OCI-LY1 (cell line): ENCODE data around the gene GAK.

Experiments
- H2AFZ ChIP-seq: fragments of 200-600 bp; sonication (generic), shearing (Covaris generic); 2 replicates; pipeline ENCODE4 v1.6.0; 2014; ENCODE audit warnings: antibody characterized with exemption, mild to moderate bottlenecking, low read length
- H3F3A ChIP-seq: fragments of 200-600 bp; sonication (generic), shearing (Covaris generic); 2 replicates; pipeline ENCODE4 v1.6.0; 2014; ENCODE audit warnings: mild to moderate bottlenecking, antibody characterized with exemption, low read length, moderate library complexity; ENCODE audit not compliant: insufficient read depth
- H3K27ac ChIP-seq: fragments of 200-600 bp; sonication (generic); 2 replicates; pipeline ENCODE4 v1.5.1; 2014; ENCODE audit warnings: low read length, mixed run types, mild to moderate bottlenecking, low read depth; ENCODE audit not compliant: poor library complexity, severe bottlenecking
- H3K27me3 ChIP-seq: fragments of 200-600 bp; sonication (generic); 2 replicates; pipeline ENCODE4 v1.6.0; 2014; ENCODE audit warnings: antibody characterized with exemption, mild to moderate bottlenecking, low read length, moderate library complexity; ENCODE audit not compliant: insufficient read depth
- H3K36me3 ChIP-seq: fragments of 200-600 bp; sonication (generic); 2 replicates; pipeline ENCODE4 v1.6.1; 2014; ENCODE audit warnings: mild to moderate bottlenecking, antibody characterized with exemption, low read length, moderate library complexity, mixed read lengths; ENCODE audit not compliant: insufficient read depth
- H3K4me1 ChIP-seq: fragments of 200-600 bp; sonication (generic); 2 replicates; pipeline ENCODE4 v1.5.1; 2014; ENCODE audit warnings: mild to moderate bottlenecking, low read length, moderate library complexity; ENCODE audit not compliant: insufficient read depth, severe bottlenecking
- H3K4me2 ChIP-seq: fragments of 200-600 bp; sonication (generic), shearing (Covaris generic); 2 replicates; pipeline ENCODE4 v1.6.1; 2014; ENCODE audit warnings: low read length
- H3K4me3 ChIP-seq: fragments of 200-600 bp; sonication (generic); 2 replicates; pipeline ENCODE4 v1.5.1; 2014; ENCODE audit warnings: low read length, low read depth, mild to moderate bottlenecking, mixed read lengths; ENCODE audit not compliant: poor library complexity, severe bottlenecking
- H3K79me2 ChIP-seq: fragments of 200-600 bp; shearing (Covaris generic); 2 replicates; pipeline ENCODE4 v1.6.1; 2016; ENCODE audit warnings: mixed run types, low read length, mixed read lengths; ENCODE audit not compliant: insufficient read depth
- H3K9ac ChIP-seq: fragments of 200-600 bp; sonication (generic), shearing (Covaris generic); 2 replicates; pipeline ENCODE4 v1.6.1; 2014; ENCODE audit warnings: mild to moderate bottlenecking, low read length, mixed read lengths
- H3K9me2 ChIP-seq: fragments of 200-600 bp; sonication (generic), shearing (Covaris generic); 2 replicates; pipeline ENCODE4 v1.6.1; 2014; ENCODE audit warnings: low read depth, mild to moderate bottlenecking, low read length, mixed read lengths
- H3K9me3 ChIP-seq: fragments of 200-600 bp; shearing (Covaris generic); 2 replicates; pipeline ENCODE4 v1.6.1; 2014; ENCODE audit warnings: low read length, mixed read lengths
- H4K20me1 ChIP-seq: fragments of 200-600 bp; sonication (generic), shearing (Covaris generic); 2 replicates; pipeline ENCODE4 v1.6.0; 2016; ENCODE audit warnings: mild to moderate bottlenecking, low read length; ENCODE audit not compliant: insufficient read depth
- CTCF ChIP-seq: fragments of 200-600 bp; sonication (generic), shearing (Covaris generic); IDR thresholded peaks from 2 replicates; pipeline ENCODE4 v1.5.1; 2017; ENCODE audit warnings: mild to moderate bottlenecking, antibody characterized with exemption, low read length, moderate library complexity, mixed read lengths
- EZH2 ChIP-seq: fragments of 200-600 bp; sonication (generic), shearing (Covaris generic); IDR thresholded peaks from 2 replicates; pipeline ENCODE4 v1.8.0; 2017; ENCODE audit warnings: borderline replicate concordance, mixed run types, mild to moderate bottlenecking, antibody characterized with exemption, low read length, moderate library complexity, mixed read lengths

GAK gene

DNA sequence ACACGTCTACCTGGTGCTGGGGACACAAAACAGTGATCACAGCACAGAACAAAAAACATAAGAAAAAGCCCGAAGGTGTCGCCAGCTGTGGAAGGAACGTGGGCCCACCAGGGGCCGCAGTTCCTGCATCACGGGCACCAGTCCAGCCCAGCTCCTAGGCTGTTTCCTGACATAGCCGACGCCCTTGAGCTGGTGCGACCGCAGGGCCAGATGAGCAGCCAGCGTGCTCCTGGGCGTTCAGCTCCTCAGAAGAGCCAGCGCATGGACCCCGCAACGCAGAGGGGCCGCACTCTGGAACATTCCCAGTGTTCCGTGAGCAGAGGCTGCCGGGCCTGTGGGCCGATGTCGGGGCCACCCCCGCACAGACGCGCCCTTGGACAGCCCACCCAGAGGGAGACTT lies 44.1 kb downstream of the GAK start:
- no peak for TF ChIP-seq EZH2
- Histone ChIP-seq H3K36me3 (no peaks in the 10 kb centered on the region), H3K9me3 (no peaks in the 10 kb centered on the region), H3F3A (no peaks in the 10 kb centered on the region), H3K4me1 (no peaks in the 10 kb centered on the region), H3K4me3 (no peak overlapping the region), H3K27ac (no peak overlapping the region), H3K27me3 (no peaks in the 10 kb centered on the region), H3K9ac (no peak overlapping the region), H3K9me2 (no peaks in the 10 kb centered on the region), H4K20me1 (no peaks in the 10 kb centered on the region), H3K79me2 (no peaks in the 10 kb centered on the region), H2AFZ (no peak overlapping the region), H3K4me2 (no peak overlapping the region)

DNA sequence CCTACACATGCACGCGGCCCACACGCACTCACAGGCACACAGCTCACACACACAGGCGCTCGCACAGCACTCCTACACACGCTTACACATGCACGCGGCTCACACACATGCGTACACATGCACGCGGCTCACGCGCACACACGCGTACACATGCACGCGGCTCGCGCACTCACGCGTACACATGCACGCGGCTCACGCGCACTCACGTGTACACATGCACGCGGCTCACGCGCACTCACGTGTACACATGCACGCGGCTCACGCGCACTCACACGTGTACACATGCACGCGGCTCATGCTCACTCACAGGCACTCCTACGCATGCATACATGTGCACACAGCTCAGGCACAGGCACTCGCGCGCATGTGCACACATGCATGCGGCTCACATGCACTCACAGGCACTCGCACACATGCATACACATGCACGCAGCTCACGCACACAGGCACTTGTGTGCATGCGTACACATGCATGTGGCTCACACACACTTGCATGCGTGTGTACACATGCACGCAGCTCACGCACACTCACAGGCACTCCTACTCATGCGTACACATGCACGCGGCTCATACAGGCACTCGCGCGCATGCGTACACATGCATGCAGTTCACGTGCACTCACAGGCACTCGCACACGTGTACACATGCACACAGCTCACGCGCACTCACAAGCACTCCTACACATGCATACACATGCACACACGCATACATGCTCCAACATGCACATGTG lies 44.9 kb downstream of the GAK start:
- H3K9me2 ChIP-seq, result no peaks in the 10 kb centered on the region
- no peaks in the 10 kb centered on the region for H3K4me1 ChIP-seq
- TF ChIP-seq CTCF, result no peak
- H3F3A ChIP-seq, result no peaks in the 10 kb centered on the region
- H3K27ac ChIP-seq, result no peak overlapping the region
- H3K9me3 ChIP-seq, result no peaks in the 10 kb centered on the region
- no peak overlapping the region for H3K9ac ChIP-seq
- H3K4me2 ChIP-seq, result no peak overlapping the region
- H3K36me3 ChIP-seq, result no peaks in the 10 kb centered on the region
- no peaks in the 10 kb centered on the region for H3K27me3 ChIP-seq
- H3K4me3 ChIP-seq, result no peak overlapping the region
- H2AFZ ChIP-seq, result no peak overlapping the region
- no peaks in the 10 kb centered on the region for H3K79me2 ChIP-seq
- no peaks in the 10 kb centered on the region for H4K20me1 ChIP-seq

- H3K27ac ChIP-seq, result no peak overlapping the region
- H3K4me2 ChIP-seq, result no peak overlapping the region
- H3K9me3 ChIP-seq, result no peaks in the 10 kb centered on the region
- no peak overlapping the region for H2AFZ ChIP-seq
- no peak overlapping the region for H3K9ac ChIP-seq
- H3K79me2 ChIP-seq, result no peaks in the 10 kb centered on the region
- no peaks in the 10 kb centered on the region for H3K27me3 ChIP-seq
- no peaks in the 10 kb centered on the region for H3F3A ChIP-seq
- no peak overlapping the region for H3K4me3 ChIP-seq
- H3K9me2 ChIP-seq, result no peaks in the 10 kb centered on the region
- no peaks in the 10 kb centered on the region for H3K4me1 ChIP-seq
- TF ChIP-seq CTCF (no peak), EZH2 (no peak)
- H4K20me1 ChIP-seq, result no peaks in the 10 kb centered on the region
- no peaks in the 10 kb centered on the region for H3K36me3 ChIP-seq
These were observed 45.9 kb downstream of the GAK start for GRCh38 chr4:886244-886643.

GRCh38 chr4:885353-885752 lies 46.8 kb downstream of the GAK start:
- no peak for TF ChIP-seq EZH2
- TF ChIP-seq CTCF, result no peak
- Histone ChIP-seq H4K20me1 (no peaks in the 10 kb centered on the region), H3F3A (no peaks in the 10 kb centered on the region), H3K27me3 (no peaks in the 10 kb centered on the region), H2AFZ (no peak overlapping the region), H3K27ac (no peak overlapping the region), H3K9ac (no peak overlapping the region), H3K79me2 (no peaks in the 10 kb centered on the region), H3K36me3 (no peaks in the 10 kb centered on the region), H3K9me3 (no peaks in the 10 kb centered on the region), H3K4me1 (no peaks in the 10 kb centered on the region), H3K4me3 (no peak overlapping the region), H3K9me2 (no peaks in the 10 kb centered on the region), H3K4me2 (no peak overlapping the region)
